Cardiac septum (tissue), 1 donor: ENCODE measurements around the gene ZNF473. TPM values are rescaled to one million over a fixed set of nuclear protein-coding genes. Genes with fewer than 3 reads are reported as not detected.

Experiments used
- DNase-seq: peaks from one replicate; pipeline ENCODE4 v3.0.0-alpha.2; 2020; ENCODE audit warnings: low spot score
- intact Hi-C: fragments of 100-400 bp; cut with DNase I; formaldehyde crosslinking; loops from one replicate; pipeline ENCODE4 v1.14.0; 2022
- long read RNA-seq: library from polyadenylated mRNA; unstranded; transcript quantifications from one replicate; pipeline ENCODE4 v2.0.0, GENCODE V29; 2021
- total RNA-seq: library from RNA; stranded (reverse); fragmentation: NEBNext Ultra II Directional; extraction: Animal tissue kit (Norgen Biotek cat#: 25700); gene quantifications from one replicate; pipeline ENCODE4 v1.2.1, GENCODE V29; 2021
- donor health status: DM: no; HTN: no; CAD: no.

ZNF473 gene
- total RNA-seq, result 3.5 TPM
- long read RNA-seq, full-length matches to known transcripts, result 4 of 5 reads
- long read RNA-seq, partial matches to known transcripts, result 0 of 5 reads
- long read RNA-seq, other reads (novel, unspliced or antisense), result 1 of 5 reads

DNA sequence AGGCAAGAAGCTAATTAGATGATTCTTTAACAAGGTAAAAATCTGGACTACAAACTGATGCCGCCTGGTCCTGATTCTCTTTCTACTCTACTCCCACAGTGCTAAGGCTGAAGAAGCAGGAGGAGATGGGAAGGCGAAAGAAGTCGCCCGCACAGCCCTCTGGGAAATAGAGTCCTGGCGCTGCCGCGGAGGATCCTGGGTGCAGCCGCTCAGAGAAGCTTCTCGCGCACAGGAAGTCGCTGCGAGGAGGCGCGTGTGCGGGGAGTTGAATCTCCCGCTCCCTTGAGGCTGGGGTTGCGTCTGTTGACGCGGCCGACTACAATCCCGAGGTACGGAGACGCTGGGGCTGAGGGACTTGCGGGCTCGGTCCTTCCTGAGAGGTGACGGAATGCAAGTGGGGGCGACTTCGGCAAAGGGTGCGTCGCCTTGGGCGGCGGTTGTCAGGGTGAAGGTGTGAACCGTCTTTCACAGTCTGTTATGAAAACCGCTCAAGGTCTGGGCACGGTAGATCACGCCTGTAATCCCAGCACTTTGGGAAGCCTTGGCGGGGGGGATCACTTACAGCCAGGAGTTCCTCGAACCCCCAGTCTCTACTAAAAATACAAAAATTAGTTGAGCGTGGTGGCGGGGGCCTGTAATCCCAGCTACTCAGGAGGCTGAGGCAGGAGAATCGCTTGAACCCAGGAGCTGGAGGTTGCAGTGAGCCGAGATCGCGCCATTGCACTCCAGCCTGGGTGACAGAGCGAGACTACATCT, at the start of gene ZNF473:
ZNF473 (plus strand) TSS at position 212 of the 756 bp plus-strand sequence. CDS start 5,078 bp downstream, outside the sequence.
- DNase-seq, result peak; percentile 98
- intact Hi-C loops, result loop anchor here (1.0 to 5.0 kb wide), 2 partner anchors 97 to 149 kb away; partner anchors contain the start of genes AKT1S1, ATF5, NUP62 and TBC1D17

DNA sequence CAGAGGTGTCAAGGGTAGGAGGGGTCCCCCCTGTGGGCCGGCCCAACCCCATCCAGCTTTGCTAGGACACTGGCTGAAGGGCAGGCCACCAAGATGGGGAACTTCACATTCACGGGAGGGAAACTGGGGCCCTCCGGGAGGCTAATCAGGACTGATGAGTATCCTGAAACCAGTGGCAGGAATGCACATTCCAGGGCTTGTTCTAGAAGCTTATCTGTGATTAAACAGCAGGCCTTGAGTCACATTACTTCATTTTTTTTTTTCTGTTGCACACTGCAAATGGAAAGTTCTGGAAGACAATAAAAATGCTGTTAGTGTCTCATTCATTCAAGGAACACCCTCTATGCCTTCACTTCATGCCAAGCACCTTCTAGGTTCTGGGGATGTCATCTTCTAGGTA, 49.3 kb upstream of the ZNF473 start:
- intact Hi-C loops, result no loop called here
- no peak for DNase-seq

DNA sequence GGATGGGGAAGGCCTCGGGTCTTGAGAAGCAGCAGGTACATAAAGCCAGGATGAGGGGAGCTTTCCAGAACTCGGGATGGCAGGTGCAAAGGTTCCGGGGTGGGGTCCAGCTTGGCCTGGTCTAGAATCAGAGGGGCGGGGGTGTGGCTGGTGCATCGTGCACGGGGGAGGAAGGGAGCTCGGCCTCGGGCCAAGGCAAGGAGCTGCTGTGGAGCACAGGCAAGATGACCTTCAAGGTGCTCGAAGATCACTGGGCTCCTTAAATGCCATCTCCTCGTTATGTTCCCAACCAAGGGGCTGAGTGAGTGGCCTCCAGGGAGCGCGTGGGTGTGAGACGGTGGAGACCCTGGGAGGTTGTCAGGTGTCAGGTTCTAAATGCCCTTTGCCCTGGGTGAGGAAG, 48.7 kb upstream of the ZNF473 start:
- no peak for DNase-seq
- intact Hi-C loops, result no loop called here

DNA sequence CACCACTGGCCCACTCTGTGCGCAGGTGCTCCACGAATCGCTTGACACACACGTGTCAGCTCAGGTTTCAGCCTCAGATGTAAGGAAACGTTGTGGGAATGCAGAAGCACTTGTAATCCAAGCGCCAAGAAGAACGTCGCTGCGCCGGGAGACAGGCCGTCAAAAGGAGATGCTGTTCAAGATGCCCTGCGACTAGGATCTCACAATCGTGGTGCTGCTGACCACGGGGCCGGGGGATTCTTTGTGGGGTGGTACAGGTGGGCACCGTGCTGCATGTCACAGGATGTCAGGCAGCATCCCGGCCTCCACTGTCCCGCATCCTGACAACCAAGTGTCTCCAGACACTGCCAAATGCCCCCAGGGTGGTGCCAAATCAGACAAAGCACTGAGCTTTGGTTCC, 47.9 kb upstream of the ZNF473 start:
- no peak for DNase-seq
- intact Hi-C loops, result no loop called here

DNA sequence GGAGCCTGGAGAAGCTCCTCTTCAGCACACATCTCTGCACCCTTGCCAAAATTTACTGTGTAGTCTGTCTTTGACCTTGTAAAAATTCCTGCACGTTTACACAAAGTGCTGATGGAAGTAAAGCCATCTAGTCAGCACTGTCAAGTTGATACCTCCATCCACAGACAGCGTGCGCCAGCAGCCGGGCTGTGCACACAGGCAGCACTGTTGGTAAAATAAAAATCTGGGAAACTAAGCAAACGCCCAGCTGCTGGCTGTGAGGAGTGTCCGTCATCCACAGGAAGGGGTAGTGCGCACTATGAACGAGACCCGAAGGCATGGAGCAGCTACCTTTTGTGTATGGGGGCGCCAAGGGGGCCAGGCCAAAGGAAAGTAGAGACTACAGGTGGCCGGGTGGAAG, 47.5 kb upstream of the ZNF473 start:
- no peak for DNase-seq
- intact Hi-C loops, result no loop called here

DNA sequence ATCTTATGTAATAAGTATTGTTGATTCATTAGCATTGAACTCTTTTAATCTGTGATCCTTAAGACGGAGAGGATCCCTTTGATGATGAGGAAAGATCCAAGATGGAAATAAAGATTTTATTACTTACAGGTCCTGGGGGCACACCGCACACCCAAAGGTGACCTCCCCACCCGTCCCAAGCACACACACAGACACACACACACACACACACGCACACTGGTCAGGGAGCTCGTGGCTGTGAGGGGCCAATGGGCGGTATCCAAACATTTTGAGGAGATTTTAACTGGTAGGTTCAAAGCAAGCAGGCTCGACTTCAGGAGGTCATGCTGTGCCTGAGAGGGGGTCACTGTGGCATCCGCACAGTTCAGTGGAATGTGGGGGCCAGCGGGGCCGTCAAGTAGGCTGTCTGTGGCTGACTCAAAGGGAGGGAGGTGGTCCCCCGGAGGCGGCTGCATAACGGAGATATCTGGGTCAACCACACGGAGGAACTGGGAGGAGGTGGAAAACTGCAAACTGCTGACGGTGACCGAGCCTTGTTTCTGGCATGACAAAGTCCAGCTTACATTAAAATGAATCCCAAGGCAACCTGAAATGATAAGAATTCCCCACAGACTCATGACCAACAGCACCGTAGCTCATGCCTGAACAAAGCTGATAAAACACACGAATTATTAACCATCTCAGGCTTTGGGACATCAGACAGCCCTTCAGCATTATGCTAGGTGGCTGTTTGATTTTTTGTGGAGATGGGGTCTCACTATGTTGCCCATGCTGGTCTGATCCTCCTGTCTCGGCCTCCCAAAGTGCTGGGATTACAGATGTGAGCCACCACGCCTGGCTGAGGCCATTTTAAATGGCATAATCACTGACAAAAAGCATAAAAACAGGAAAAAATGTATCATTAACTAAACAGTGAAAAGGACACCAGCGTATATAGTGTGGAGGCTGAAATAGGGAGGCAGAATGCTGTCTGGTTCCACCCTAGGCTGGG, 43.9 kb upstream of the ZNF473 start:
- intact Hi-C loops, result loop anchor here (2.0 kb wide), 1 partner anchor 45 kb away; no protein-coding TSS in a partner anchor
- DNase-seq, result no peak

DNA sequence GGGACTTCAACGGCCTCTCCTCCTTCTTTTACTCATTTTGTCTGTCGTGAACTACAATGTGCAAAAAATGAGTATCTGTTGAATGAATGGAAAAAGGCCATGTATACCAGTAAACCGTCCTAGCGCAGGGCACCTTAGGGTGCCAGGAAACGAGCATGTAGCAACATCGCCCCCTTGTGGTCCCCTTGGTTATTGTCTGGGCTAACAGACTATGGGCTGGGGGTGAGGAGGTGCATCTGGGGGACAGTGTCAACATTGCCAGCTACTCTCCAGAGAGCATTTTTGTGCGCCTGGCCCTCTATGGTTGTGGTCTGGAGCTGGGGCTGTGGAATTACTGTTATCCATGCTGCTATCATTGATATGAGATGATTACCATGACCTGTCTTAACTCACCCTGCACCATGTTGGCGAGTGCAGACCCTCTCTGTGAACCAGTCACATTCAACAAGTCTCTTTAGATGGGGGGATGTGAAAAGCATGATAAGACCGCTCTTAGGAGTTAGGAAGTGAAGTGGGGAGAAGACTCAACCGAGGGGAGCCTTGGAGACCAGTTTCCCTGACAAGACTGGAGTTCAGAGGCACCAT, 42.1 kb upstream of the ZNF473 start:
- intact Hi-C loops, result loop anchor here (2.0 kb wide), 1 partner anchor 47 kb away; no protein-coding TSS in a partner anchor
- no peak for DNase-seq

DNA sequence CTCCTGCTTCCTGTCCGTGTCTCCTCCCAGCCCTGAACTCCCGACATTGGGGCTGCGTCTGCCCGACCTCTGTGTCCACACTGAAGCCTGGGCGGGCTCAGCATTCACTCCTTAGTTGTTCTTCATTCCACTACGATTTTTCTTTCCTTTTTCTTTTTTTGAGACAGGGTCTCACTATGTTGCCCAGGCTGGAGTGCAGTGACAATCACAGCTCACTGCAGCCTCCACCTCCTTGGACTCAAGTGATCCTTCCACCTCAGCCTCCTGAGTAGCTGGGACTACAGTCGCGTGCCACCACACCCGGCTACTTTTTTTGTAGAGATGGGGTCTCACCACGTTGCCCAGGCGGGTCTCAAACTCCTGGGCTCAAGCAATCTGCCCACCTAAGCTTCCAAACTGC, 41.3 kb upstream of the ZNF473 start:
- intact Hi-C loops, result no loop called here
- DNase-seq, result no peak

DNA sequence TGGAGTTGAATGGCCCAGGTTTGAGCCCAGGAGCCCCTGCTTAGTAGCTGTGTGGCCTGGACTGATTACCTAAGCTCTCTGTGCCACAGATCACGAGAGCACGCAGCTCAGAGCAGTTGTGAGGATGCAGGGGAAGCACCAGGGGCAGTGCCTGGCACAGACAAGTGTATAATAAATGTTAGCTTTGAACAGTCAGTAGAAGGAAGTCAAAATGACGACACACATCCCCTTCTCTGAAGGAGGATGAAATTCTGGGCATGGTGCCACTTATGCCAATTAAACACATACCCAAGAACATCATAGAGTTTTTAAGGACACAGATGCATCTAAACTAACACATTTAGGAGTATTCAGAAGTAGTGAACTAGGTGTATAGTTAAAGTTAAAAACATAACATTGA, 39.9 kb upstream of the ZNF473 start:
- intact Hi-C loops, result no loop called here
- no peak for DNase-seq

DNA sequence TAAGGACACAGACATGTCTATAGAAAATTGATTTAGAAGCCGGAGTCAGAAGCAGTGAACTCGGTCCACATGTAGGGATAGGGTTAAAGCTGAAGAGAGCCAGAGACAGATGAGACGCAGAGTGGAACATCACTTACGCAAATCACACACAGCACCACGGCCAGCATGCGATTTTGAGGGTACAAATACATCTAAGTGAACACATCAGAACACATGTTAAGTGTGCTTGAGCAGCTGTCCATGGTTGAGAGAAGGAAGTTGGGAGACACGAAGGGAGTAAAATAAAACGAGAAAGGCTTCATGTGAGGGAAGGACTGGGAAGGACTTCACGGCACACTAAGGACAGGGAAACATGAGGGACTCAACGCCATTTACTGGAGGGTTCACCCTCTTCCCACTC, 39.5 kb upstream of the ZNF473 start:
- intact Hi-C loops, result no loop called here
- DNase-seq, result no peak

DNA sequence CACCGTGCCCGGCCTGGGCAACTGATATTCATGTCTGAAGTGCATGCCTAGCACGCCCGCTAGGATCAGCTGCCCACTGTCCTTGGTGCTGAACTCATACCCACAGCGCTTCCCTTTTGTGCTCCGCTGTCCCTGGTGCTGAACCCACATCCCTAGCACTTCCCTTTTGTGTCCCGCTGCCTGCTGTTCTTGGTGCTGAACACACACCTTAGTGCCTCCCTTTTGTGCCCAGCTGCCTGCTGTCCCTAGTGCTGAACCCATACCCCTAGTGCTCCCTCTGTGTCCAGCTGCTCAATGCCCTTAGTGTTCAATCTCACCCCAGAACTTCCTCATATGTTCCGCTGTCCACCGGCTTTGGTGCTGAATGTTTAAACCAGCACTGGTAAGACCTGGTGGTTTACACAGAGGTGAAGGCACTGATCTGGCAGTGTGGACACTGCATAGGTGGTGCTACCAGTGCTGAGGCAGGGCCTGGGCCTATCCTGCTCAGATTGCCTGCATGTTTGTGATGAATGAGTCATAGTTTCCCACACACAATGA, 38.6 kb upstream of the ZNF473 start:
- DNase-seq, result peak; percentile 93

DNA sequence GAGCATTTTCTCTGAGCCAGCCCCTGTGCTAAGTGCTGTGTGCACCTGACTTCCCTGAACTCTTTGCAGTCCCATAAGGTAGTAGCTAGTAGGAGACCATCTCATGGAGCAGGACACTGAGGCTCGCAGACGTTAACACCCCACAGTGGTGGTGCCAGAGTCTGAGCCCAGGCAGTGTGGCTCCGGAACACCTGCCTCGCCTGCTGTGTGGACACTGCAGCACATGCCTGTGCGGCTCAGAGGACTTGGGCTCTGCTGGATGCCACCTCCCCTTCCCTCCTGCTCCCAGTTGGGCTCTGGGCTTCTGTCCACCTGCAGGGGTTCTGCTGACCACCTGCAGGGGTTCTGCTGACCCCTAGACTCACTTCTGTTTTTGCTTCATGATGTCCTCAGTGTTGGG, 37.8 kb upstream of the ZNF473 start:
- intact Hi-C loops, result no loop called here
- no peak for DNase-seq

More for the DNA sequence above, 38.6 kb upstream of the ZNF473 start:
- intact Hi-C loops, result no loop called here

DNA sequence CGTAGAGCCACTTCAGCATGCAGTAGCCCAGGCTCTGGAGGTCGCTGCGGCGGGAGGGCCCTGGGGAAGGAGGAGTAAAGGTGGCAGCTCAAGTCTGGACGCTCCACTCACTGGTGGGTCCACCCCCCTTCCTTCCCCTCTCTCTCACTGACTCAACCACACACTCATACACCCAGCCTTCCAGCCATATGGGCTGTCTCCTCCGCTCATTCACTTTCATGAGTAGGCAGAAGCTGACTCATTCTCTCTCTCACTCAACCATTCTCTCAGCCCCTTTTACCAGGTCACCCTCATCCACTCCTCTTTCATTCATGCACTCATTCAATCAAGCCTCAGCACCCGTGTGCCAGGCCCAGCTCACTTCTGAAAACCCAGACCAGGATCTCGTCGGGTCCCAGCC, 37.4 kb upstream of the ZNF473 start:
- DNase-seq, result no peak
- intact Hi-C loops, result no loop called here

DNA sequence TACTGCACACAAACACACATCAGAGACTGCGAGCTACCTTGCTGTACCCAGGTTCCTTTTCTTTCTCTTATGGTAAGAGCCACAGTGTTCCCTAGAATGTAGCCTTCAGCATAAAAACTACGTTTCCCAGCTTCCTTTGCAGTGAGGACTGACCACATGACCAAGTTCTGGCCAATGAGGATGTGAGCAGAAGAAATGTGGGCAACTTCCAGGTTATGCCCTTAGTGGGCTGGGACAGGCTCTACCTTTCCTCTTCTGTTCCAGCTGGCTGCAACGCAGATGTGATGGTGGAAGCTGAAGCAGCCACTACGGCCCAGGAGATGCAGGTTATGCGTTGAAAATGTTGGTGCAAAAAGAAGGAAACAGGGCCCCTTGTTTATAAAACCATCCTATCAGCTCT, 28.1 kb upstream of the ZNF473 start:
- intact Hi-C loops, result no loop called here
- DNase-seq, result no peak

DNA sequence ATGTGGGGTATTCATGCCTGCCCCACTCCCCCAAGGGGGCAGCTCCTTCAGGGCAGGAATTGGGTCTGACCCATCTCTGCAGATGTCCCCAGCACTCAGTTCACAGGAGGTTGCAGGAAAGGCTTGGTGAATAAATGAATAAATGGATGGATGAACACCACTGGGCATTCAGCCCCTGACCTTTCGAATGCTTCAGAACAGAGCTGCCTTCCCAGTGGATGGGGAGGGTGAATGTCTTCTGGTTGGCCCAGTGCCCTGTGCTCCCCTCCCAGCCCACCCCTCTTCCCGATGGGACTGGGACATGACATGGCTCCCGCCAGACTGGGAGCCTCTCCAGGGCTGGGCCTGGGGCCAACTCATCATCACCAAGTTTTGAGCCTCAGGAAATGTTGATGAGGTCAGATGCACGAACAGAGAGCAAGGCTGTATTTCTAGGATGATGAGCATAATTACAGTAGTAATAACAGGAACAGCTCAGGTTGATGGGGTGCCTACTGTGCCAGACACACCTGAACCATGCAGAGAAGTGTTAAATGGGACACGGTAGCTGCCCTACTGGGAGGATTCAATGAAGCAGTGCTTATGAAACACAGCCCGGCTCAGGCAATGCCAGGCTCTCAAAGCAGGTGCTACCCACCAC, 26.3 kb upstream of the ZNF473 start:
- intact Hi-C loops, result no loop called here
- DNase-seq, result no peak

DNA sequence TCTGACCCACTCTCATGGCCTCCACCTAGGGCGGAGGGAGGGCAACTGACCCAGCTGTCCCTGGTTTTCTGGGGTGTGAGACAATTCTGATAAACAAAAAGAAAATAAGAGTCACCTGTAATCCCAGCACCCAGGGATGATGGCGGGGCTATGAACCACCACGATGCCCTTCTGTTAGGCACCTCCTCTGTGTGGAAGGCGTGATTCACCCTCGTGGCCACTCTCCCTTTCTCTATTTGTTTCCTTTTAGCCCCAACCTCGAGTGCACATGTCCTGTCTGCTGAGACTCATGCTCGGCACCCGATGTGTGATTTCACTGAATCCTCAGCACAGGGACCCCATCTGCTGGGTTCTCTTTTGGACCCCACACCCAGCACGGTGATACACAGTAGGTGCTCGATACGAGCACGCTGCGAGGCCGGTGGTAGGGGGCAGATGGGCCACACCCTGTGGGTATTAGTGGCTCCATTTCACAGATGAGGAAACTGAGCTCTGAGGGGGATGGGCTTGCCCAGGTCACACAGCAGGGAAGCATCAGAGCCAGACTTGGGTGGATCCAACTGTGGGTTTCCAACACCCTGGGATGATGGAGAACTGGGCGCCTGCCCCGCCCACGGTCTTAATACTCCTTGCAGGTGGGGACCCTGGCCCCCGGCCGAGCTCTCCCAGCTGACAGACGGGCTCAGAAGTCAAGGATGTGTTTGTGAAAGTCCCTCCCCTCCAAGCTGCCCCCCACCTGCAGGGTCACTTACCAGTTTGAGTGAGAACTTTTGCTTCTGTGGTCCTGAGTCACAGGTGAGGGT, 25.6 kb upstream of the ZNF473 start:
- no peak for DNase-seq
- intact Hi-C loops, result no loop called here

DNA sequence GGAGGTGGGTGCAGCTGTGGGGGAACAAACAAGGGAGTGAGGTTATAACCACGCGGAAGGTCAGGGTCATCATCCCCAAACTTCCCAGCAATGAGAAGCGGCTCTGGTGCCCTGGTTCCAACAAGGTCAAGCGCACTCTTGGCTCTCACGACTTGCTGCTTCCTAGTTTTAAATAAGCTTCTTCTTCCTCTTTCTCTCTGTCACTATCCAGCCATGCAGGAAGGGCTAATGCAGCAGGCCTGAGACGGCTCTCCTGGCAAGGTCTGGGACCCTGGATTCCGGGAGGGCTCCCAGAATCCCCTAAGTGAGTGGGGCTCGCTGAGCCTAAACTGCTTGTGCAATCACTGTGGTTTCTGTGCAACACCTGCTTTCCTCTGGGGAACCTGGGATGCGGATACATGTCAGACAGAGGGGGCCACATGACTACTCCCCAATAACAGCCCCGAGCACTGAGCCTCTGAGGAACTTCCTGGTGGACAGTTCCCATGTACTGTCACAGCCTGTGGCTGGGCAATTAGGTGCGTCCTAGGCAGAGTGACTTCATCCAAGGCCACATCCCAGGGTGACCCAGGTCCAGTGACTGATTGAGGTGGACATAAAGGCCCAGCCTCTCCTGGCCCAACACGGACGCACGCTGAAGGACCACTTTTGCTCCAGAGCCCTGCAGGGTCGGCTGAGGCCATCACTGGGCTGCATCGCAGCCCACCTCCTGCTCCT, 24.8 kb upstream of the ZNF473 start:
- no peak for DNase-seq

DNA sequence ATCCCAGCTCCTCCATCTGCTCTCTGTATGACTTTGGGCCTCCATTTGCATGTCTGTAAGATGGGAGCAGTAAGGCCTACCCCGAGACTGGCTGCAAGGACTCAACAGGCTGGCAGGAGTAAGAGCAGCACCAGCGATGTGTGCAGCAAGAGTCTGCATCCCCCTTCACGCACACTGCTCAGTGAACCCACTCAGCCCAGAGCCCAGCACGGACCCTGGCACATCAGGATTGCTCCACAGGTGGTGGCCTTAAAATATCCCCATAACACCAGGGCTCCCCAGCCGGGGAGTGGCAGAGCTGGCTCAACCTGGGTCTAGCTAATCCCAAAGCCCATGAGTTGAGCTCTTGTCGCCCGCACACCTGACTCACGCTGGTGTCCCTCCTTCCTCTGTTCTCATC, 24.0 kb upstream of the ZNF473 start:
- intact Hi-C loops, result no loop called here
- no peak for DNase-seq

More for the DNA sequence above, 24.8 kb upstream of the ZNF473 start:
- intact Hi-C loops, result no loop called here
